ENCODE results near the gene RYR2.

GRCh38 chr1:237792726-237793125 lies 750.7 kb downstream of the RYR2 start:
- no peak for TF ChIP-seq TCF7L2 (IDR thresholded peaks at IDR 0.05; ENCODE audit: low read depth, low read length)
- no peak for TF ChIP-seq CTCF (IDR thresholded peaks at IDR 0.05)
- no peak for TF ChIP-seq POLR2AphosphoS5 (IDR thresholded peaks at IDR 0.05; ENCODE audit: low read depth, low read length)
- no peak for TF ChIP-seq REST (IDR thresholded peaks at IDR 0.05; ENCODE audit: insufficient read depth in 1 of 2, low read depth in 2 of 2, low read length in 1 of 2)

All from Panc1 (cell line).